Tongue (tissue), 2 donors: ENCODE data around the gene SLC7A9. TPM values are rescaled to one million over a fixed set of nuclear protein-coding genes. Genes with fewer than 3 reads are reported as not detected.

Experiments
- DNase-seq: peaks from one replicate; pipeline ENCODE4 v3.0.0-alpha.2; 2015
- total RNA-seq: library from RNA; depleted of rRNA; stranded (reverse); fragments of >200 nt; gene quantifications from one replicate; pipeline ENCODE4 v1.2.3, GENCODE V29; 2014

SLC7A9 gene
- total RNA-seq, 1 donor from 2014 or later: not detected

DNA sequence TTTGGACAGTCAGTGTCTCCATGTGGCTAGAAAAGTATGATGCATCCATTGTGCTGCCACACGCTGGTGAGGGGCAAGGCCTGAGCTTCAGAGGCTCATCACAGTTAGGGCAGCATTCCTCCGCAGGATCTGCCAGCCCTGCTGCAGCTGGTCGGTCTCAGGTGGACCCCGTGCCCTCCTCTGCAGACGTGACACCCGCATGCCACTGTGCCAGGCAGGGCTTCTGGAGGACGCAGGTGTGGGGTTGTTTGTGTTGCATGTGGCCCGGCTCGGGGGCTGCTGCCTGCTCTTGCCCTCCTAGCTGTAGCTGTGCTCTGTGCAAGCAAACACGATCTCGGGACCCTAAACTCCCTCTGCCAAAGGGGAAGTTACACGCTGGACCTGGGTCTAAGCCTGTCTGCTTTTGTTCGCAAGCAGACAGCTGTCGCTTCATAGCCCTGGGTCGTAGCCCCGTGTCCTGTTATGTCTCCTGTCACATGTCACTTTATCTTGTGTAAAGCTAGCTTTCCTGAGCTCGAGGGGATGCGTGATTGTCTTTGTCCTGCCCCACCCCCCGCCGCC, 45.3 kb downstream of the SLC7A9 start:
- DNase-seq: peak; percentile 16

DNA sequence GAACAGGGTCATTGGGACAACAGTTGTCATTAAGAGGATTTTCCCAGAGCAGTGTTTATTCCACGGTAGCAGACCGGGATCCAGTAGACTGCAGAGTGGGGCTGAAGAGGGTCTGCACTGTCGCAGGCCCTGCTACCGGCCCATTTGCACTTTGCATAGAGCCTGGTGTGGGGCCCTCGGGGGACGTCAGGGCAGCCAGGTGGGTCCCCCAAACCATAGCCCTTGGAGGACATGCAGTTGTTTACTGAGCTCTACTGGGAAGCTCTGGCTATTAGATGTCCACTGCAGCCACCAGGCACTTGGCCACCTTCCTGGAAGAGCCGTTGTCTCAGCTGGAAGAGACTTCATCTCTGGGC, 45.8 kb downstream of the SLC7A9 start:
- DNase-seq: no peak

DNA sequence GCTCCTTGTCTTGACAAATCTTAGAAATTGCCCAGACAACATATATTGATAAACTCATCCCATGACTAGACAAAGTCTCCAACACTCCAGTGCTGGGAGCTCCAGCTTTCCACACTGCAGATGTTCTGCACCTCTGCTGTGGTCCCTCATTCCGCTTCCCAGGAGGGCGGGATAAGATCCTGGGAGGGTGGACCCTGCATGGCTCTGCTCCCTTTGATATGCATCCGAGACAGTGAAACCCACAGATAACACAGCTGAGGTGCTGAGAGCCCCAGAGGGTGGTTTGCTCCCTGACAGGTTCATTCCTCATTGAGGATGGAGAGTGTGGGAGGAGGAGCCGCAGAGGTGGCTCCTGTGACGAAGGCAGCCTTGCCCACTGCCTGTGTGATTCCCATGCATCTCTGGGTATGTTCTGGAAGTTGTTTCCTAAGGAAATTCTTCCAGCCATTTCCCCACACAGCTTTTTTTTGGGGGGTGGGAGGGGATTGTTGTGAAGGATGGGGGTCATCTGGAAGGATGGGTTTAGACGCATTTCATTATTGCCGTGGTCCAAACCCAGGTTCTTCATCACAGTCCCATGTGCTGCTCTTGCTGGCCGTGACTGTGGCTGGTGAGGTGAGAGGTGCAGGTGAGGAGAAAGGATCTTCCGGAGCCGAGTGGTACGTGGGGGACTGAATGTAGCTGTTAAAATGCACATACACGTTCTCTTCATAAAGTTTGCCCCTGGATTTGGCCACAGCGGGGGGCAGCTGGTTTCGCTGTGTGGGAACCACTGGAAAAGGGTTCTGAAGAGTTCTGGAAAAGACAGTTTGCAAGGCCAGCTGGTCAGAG, 46.4 kb downstream of the SLC7A9 start:
- DNase-seq: no peak

DNA sequence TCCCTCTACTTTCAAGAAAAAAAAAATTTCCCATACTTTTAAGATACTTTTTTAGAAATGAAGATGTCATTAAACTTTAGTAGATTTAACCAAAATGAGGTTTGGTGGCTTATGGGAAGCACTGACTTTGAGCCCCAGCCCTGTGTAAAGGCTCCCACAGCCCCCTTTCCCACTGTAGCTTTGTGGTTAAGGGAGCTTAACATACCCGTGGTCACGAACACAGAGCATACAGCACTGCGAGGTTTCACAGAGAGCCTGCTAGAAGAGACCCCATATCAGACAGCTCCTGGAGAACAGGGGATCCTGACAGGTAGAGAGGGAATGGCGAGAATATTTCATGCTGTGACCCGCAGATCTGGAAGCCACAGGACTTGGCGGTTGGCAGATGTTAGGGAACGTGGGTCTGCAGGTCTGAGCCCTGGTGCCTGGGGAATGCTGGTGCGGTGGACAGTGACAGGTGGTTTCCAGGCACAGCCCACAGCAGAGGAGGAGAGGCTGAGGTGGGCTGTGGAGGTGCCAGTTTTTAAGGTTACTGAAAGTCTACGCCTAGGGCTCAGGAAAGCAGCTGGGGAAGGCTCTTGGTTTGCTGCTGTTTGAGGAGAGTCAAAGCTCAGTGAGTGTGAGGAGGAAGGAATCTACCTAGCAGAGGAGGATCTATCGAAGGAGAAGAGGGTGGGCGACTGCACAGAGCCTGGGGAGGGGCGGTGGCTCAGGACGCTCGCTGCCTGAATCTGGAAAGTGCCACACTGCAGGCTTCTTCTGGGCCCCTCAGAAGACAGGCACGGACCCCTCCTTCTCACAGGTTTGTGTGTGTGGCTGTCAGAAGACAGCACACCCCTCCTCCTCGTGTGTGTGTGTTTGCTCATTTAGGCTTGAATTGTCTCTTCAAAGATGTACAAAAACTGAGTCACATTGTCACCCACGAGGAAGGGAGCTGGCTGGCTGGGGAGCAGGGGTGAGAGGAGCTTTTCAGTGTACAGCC, 49.9 kb downstream of the SLC7A9 start:
- DNase-seq: no peak

DNA sequence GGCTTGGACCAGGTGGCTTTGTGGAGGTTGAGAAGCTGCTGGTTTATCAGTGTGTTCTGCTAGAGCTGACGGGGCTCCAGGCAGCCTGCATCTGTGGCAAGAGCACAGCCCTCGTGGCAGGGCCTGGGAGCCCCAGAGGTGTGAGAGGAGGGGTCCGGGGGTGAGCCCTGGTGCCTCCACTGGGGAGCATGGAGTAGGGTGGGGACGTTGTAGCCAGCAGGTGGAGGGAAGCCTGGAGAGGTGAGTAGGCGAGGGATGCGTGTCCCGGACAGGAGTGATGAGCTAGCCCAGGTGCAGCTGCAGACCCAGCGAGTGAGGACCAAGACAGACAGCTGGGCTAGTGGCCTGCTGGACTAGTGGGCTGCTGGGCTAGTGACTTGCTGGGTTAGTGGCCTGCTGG, 51.0 kb downstream of the SLC7A9 start:
- DNase-seq: no peak

DNA sequence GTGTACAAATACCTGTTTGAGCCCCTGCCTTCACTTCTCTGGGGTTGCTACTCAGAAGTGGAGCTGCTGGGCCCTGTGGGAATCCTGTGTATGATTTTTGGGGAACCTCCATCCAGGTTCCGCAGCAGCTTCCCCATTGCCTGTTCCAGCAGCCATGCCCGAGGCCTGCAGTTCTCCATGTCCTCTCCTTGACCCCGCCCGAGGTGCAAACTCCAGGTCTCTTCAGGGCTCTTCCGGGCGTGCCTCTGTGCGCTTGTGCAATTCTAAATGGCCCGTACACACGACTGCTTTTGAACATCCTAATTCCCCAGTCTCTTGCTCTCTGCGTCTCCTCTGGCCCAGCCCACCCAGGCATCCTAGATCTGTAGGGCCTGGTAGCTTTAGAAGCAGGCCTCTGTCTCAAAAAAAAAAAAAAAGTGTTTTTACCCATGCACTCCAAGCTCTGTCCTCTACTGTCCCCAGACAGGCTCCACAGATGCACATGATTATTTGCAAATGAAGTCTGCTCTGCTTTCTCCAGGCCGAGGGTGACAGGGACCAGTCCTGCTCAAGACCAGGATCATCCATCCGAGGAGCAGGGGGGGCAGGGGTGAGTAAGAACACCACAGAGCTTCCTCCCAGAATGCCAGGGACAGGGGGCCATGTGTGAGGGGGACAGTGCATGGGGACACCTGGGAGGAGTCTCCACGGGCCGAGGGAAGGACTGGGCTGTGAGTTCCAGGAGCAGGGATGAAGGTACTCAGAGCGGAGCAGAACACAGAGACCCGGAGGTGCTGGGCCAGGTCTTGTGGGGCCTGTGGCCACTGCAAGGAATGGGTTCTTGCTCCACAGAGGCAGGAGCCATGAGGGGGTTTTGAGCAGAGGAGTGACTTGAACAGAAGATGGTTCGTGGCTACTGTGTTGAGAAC, 51.7 kb downstream of the SLC7A9 start:
- DNase-seq: no peak

DNA sequence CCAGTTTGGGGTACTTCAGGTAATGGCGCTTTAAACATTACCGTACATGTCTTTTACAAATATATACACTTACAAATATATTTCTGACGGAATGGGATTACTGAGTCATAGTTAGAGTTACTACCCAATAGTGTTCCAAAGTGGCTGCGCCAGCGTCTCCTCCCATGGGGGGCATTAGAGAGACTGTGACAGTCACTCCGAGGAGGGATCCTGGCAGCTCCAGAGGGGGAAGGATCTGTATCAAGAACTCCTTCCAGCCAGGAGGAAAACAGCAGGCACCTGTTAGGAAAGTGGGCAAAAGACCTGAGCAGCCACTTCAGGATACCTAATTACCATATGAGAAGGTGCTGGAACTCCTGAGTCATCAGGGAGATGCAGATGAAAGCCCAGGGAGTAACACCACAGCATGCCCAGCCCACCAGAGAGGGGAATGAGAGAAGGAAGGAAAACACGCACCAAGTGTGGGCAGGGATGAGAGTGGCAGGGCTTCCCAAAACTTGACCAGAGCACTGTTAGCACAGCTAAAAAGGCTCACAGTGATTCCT, 52.9 kb downstream of the SLC7A9 start:
- no peak for DNase-seq

DNA sequence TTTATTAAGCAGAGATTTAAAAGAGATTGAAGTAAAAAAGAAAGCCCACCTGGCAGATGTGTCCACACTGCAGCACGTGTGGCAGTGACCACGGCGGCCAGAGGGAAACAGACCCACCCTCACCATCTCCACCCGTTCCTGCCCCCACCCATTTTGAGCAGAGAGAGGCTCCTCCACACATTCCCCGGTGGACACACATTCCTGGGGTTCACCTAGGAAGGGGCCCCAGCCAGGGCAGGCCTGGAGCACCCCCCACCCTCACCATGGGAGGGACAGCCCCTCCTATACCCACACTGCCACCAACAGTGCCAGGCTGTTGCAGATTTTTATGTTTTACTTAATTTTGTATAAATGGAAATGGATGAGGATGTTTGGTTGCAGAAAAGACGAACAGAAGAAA, 54.9 kb downstream of the SLC7A9 start:
- no peak for DNase-seq

DNA sequence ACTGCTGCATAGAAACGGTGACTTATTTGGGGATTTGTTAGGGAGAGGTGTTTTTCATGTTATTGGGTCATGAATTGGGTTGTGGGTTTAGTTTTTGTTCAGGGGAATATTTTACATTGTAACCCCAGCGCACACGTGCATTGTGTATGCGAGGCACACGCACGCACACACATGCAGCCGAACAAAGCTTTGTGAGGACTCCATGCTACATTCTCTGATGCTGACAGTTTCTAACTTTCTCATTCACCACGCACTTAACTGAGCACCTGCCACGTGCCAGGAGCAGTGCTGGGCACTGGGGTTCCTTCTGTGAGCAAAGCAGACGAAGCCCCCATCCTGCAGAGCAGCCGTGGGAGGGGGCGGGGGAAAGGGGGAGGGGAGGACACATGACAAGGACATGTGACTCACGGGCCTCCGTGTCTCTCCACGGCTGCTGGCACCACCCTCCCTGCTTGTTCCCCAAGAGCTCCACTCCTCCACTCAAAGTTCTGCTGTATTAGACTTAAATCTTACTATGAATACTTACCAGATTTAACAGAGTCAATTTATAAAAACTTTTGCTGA, 55.6 kb downstream of the SLC7A9 start:
- DNase-seq: peak; percentile 3

DNA sequence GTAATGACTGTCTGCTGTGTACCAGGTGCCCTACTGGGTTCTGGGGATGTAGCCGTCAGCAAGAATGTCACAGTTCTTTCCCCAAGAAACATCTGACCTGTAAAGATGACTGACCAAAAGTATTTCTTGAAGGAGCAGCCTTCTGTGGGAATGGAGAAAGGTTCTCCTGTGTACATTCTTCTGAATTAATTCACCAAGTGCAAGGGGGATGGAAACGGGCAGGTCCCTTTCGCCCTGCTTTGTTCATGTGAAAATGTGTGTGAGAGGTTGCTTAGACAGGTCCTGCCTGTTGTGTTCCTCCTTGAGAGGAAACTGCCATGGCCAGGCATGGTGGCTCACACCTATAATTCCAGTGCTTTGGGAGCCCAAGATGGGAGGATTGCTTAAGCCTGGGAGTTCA, 57.0 kb downstream of the SLC7A9 start:
- DNase-seq: no peak

DNA sequence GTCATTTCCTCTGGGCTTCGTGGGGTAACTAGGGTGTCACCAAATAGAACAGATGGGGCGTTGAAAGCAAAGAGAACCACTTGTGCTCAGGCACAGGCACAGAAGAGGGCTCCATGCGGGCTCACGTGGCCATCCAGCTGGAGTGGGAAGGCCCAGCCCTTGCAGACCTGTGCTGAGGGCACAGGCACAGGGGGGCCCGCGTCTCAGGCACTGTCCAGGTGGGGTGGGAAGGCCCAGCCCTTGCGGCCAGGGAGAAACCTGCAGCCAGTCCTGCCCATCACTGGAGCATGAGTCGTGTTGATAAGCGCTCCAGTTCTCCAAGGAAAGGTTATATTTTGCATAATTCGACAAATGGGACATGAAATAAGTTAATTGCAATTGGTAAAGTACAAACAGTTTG, 57.5 kb downstream of the SLC7A9 start:
- no peak for DNase-seq

DNA sequence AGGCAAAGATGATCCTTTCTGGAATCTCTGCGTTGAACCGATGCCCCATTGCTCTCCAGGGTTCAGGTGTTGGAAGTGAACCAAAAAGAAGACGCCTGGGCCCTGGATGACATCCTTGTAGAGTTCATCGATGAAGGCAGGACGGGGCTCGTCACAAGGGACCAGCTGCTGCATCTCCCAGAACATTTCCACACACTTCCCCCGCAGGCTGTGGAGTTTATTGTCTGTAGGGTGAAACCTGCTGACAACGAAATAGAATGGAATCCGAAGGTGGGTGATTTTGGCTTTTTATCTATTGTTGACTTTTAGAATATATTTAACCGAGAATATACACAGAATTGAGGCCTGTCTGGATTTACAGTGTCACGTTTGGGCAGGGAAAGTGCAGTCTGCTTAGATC, 58.4 kb downstream of the SLC7A9 start:
- DNase-seq: peak; percentile 13

DNA sequence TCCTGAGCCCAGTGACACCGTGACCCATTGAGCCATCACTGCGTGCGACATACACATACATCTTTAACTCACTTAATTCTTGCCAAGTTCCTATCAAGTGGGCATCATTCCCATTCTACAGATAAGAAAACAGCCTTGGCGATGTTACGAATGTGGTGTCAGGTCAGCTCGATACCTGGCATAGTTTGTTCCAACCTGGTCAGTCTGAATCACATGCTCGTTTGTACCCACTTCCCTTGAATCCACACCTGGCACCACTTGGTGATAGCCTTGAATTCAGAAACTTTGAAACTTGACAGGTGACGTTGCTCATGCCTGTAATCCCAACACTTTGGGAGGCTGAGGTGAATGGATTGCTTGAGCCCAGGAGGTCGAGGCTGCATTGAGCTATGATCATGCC, 59.1 kb downstream of the SLC7A9 start:
- no peak for DNase-seq

DNA sequence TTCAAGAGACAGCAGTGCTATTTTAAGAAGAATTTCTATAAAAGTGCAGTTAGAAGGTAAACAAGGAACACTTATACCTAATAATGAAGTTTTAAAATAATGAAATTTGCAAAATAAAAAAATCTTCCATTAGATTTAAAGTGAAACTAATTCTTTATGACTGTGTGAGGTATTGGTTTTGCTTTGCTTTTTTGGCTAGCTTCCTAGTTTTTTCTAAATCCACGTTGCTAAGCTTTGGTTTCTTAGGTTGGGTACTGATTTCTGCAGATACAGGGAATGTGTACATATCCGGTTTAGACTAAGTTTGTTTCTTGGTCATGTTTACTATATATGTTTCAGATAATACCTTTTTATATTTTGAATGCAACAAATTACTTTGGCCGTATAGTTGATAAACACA, 59.8 kb downstream of the SLC7A9 start:
- no peak for DNase-seq

DNA sequence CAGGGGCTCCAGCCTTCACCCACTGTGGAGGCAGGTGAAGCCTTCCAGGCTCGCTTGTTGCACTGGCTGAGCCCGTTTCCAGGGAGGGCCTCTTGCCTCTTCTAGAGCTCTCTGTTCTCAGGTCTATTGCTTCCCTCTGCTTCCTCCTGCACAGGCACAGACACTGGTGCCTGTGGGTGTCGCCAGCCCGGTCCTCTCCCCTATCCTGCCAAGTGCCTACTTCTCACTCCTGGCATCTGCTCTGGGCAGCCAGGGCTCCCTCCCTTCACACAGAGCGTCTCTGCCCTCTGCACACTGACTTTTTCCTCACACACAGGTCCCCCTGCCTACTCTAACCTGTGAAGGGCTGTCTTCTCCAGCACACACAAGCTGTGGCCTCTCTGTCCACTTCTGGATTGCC, 60.3 kb downstream of the SLC7A9 start:
- DNase-seq: no peak

DNA sequence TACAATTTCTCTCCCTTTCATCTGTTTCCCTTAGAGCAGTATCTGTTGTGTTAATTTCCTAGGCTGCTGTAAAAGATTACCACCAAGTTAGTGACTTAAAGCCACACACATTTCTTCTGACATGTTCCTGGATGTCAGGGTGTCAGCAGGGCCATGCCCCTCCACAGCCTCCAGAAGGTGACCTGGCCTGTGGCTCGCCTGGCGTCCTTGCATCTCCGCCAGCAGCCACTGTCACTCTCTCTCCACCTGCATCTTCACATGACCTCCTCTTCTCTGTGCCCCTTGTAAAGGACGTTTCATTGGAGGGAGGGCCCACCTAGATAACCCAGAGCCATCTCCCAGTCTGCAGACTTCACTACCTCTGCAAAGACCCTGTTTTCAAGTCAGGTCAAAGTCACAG, 61.3 kb downstream of the SLC7A9 start:
- DNase-seq: no peak

DNA sequence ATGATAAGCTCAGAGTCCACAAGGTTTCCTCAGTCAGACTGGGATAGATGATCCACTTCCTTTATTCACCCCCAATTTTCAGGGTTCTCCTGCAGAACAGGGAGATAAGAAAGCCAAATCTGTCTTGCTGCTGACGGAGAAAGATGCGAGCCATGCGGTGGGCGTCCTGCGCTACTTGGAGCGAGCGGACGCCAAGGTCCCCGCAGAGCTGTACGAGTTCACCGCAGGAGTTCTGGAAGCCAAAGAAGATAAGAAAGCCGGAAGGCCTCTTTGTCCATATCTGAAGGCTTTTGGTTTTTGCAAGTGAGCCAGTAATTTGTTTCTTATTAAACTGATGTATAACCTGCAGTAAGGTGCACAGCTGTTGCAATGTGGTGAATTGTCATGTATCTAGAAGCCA, 66.7 kb downstream of the SLC7A9 start:
- DNase-seq: no peak

DNA sequence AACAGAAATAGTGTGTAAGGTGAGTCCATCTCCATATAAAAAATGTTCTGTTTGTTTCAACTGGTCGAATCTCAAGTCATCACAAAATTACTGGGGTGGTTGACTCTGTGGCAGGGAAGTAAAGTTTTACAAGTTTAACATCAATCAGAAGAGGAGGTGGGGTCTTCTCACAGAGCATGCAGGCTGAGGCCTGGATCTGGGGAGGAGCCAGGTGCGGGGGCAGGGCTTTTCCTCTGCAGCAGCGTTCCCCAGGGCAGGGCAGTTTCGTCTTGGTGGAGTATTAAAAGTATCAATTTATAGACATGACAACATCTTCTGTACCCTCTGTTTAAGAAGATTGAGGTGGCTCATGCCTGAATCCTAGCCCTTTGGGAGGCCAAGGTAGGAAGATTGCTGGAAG, 68.8 kb downstream of the SLC7A9 start:
- DNase-seq: no peak

DNA sequence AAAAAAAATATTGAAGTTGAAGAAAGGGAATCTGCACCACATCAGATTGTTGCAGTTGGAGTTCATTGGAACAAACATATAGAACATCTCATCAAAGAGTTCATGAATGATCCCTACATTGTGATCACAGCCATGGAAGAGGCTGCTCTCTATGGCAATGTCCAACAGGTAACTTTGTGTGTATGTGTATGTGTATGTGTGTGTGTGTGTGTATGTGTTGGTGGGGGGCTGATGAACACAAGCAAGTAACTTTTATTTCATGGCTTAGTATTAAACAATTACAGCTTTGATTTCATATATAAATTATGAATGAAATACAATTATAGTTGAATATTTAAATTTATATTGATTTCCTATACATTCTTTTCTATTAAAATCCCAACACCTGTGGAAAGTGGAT, 69.4 kb downstream of the SLC7A9 start:
- no peak for DNase-seq

DNA sequence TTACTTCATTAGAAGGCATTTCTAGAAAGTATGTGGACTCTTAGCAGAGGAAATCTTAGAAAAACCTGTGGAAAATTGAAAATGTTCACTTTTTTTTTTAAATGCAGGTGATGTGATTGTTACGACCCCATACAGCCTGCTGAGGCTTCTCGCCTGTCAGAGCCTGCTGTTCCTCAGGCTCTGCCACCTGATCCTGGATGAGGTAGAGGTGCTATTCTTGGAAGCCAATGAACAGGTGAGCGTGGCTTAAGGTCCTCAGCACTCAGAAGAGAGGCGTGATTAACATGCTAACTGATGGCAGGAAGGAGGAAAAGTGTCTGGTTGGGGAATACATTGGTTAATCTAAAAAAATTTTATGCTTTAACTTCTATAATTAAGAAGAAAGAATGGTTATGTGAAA, 71.4 kb downstream of the SLC7A9 start:
- peak; percentile 39 for DNase-seq

DNA sequence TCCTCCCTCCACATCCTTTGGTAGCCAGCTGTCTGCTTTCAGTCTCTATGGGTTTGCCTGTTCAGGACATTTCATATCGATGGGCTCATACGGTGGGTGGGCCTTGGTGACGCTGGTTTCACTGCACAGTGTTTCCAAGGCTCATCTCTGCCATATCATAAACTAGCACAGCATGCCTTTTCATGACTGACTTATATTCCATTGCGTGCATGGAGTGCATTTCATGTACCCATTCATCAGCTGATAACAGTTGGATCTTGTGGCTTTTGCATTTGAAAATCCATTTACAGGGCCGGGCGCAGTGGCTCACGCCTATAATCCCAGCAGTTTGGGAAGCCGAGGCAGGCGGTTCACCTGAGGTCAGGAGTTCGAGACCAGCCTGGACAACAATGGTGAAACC, 80.1 kb downstream of the SLC7A9 start:
- no peak for DNase-seq
